ENCODE results near the gene HS1BP3.

- TF ChIP-seq, protein P1, sequence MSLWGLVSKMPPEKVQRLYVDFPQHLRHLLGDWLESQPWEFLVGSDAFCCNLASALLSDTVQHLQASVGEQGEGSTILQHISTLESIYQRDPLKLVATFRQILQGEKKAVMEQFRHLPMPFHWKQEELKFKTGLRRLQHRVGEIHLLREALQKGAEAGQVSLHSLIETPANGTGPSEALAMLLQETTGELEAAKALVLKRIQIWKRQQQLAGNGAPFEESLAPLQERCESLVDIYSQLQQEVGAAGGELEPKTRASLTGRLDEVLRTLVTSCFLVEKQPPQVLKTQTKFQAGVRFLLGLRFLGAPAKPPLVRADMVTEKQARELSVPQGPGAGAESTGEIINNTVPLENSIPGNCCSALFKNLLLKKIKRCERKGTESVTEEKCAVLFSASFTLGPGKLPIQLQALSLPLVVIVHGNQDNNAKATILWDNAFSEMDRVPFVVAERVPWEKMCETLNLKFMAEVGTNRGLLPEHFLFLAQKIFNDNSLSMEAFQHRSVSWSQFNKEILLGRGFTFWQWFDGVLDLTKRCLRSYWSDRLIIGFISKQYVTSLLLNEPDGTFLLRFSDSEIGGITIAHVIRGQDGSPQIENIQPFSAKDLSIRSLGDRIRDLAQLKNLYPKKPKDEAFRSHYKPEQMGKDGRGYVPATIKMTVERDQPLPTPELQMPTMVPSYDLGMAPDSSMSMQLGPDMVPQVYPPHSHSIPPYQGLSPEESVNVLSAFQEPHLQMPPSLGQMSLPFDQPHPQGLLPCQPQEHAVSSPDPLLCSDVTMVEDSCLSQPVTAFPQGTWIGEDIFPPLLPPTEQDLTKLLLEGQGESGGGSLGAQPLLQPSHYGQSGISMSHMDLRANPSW (CRISPR knock-in tag; IDR thresholded peaks at IDR 0.05; ENCODE audit: borderline replicate concordance): no peak
- TF ChIP-seq, protein P2, sequence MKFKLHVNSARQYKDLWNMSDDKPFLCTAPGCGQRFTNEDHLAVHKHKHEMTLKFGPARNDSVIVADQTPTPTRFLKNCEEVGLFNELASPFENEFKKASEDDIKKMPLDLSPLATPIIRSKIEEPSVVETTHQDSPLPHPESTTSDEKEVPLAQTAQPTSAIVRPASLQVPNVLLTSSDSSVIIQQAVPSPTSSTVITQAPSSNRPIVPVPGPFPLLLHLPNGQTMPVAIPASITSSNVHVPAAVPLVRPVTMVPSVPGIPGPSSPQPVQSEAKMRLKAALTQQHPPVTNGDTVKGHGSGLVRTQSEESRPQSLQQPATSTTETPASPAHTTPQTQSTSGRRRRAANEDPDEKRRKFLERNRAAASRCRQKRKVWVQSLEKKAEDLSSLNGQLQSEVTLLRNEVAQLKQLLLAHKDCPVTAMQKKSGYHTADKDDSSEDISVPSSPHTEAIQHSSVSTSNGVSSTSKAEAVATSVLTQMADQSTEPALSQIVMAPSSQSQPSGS (CRISPR knock-in tag; IDR thresholded peaks at IDR 0.05): no peak
- no peak for TF ChIP-seq MAFK (conservative IDR thresholded peaks at IDR 0.05 in 1 of 2, IDR thresholded peaks at IDR 0.05 in 1 of 2; ENCODE audit: low read length in 2 of 2)
- no peak for TF ChIP-seq NFRKB (IDR thresholded peaks at IDR 0.05)
- TF ChIP-seq ZNF816 (CRISPR knock-in tag; IDR thresholded peaks at IDR 0.05; ENCODE audit: borderline replicate concordance): no peak
- no peak for TF ChIP-seq SMC3 (IDR thresholded peaks at IDR 0.05; ENCODE audit: low read length)
- no peak for TF ChIP-seq SIN3A (IDR thresholded peaks at IDR 0.05; ENCODE audit: borderline replicate concordance, low read depth, low read length)
- TF ChIP-seq FOSL2 (CRISPR knock-in tag; IDR thresholded peaks at IDR 0.05): no peak
- TF ChIP-seq, protein P3, sequence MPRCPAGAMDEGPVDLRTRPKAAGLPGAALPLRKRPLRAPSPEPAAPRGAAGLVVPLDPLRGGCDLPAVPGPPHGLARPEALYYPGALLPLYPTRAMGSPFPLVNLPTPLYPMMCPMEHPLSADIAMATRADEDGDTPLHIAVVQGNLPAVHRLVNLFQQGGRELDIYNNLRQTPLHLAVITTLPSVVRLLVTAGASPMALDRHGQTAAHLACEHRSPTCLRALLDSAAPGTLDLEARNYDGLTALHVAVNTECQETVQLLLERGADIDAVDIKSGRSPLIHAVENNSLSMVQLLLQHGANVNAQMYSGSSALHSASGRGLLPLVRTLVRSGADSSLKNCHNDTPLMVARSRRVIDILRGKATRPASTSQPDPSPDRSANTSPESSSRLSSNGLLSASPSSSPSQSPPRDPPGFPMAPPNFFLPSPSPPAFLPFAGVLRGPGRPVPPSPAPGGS (CRISPR knock-in tag; IDR thresholded peaks at IDR 0.05): no peak
- TF ChIP-seq, protein P4, sequence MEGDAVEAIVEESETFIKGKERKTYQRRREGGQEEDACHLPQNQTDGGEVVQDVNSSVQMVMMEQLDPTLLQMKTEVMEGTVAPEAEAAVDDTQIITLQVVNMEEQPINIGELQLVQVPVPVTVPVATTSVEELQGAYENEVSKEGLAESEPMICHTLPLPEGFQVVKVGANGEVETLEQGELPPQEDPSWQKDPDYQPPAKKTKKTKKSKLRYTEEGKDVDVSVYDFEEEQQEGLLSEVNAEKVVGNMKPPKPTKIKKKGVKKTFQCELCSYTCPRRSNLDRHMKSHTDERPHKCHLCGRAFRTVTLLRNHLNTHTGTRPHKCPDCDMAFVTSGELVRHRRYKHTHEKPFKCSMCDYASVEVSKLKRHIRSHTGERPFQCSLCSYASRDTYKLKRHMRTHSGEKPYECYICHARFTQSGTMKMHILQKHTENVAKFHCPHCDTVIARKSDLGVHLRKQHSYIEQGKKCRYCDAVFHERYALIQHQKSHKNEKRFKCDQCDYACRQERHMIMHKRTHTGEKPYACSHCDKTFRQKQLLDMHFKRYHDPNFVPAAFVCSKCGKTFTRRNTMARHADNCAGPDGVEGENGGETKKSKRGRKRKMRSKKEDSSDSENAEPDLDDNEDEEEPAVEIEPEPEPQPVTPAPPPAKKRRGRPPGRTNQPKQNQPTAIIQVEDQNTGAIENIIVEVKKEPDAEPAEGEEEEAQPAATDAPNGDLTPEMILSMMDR (CRISPR knock-in tag; IDR thresholded peaks at IDR 0.05): no peak
- no peak for TF ChIP-seq JUND (CRISPR knock-in tag; IDR thresholded peaks at IDR 0.05)
- TF ChIP-seq FLYWCH1 (CRISPR knock-in tag; IDR thresholded peaks at IDR 0.05): no peak
- no peak for TF ChIP-seq NBN (conservative IDR thresholded peaks at IDR 0.05)
Observed at GRCh38 chr2:20638014-20638413, 12.9 kb downstream of the HS1BP3 start.

All from HepG2 (cell line).